DND-41 (cell line): ENCODE results near the gene TMEM184B.
"Not testable (repeated sequence)": the region's sequence is repeated elsewhere in the genome, so short reads cannot be mapped to it uniquely, and the experiment has no call there.

Source experiments
- ATAC-seq: fragments of 200-7000 bp; cut with Tn5 transposase; 3 replicates; pipeline ENCODE4 v1.9.1; 2021; ENCODE audit warnings: low read depth; ENCODE audit not compliant: insufficient read depth
- DNase-seq: peaks from one replicate; pipeline ENCODE4 v3.0.0-alpha.2; 2020
- H2AFZ ChIP-seq: 2 replicates; pipeline ENCODE4 v1.6.0; 2012; ENCODE audit warnings: low read depth, low read length
- H3K27ac ChIP-seq: 2 replicates; pipeline ENCODE4 v1.5.1; 2012; ENCODE audit warnings: low read length, inconsistent platforms
- H3K27me3 ChIP-seq: fragments of 200-600 bp; sonication (generic); 2 replicates; pipeline ENCODE4 v1.6.0; 2012; ENCODE audit warnings: low read length, mild to moderate bottlenecking, inconsistent platforms; ENCODE audit not compliant: insufficient read depth, poor library complexity
- H3K36me3 ChIP-seq: 2 replicates; pipeline ENCODE4 v1.5.1; 2012; ENCODE audit warnings: low read length, inconsistent platforms; ENCODE audit not compliant: insufficient read depth
- H3K4me1 ChIP-seq: 2 replicates; pipeline ENCODE4 v1.5.1; 2012; ENCODE audit warnings: mild to moderate bottlenecking, low read length; ENCODE audit not compliant: insufficient read depth
- H3K4me2 ChIP-seq: 2 replicates; pipeline ENCODE4 v1.6.0; 2012; ENCODE audit warnings: mild to moderate bottlenecking, moderate library complexity, low read length, inconsistent platforms; ENCODE audit not compliant: insufficient read depth
- H3K4me3 ChIP-seq, 2 experiments: fragments of 200-600 bp in 1 of 2; shearing (Covaris generic) in 1 of 2; 2 replicates each; pipeline ENCODE4 v1.5.1; 2012 to 2016; ENCODE audit warnings: inconsistent platforms in 2 of 2, low read length in 2 of 2, mild to moderate bottlenecking in 2 of 2, low read depth in 1 of 2, moderate library complexity in 1 of 2
- H3K79me2 ChIP-seq: 2 replicates; pipeline ENCODE4 v1.6.0; 2012; ENCODE audit warnings: low read length, inconsistent platforms; ENCODE audit not compliant: insufficient read depth
- H3K9ac ChIP-seq: 2 replicates; pipeline ENCODE4 v1.6.0; 2012; ENCODE audit warnings: low read depth, mild to moderate bottlenecking, inconsistent platforms, low read length, moderate library complexity
- H3K9me3 ChIP-seq: 2 replicates; pipeline ENCODE4 v1.5.1; 2012; ENCODE audit warnings: low read length, moderate library complexity, mild to moderate bottlenecking, inconsistent platforms; ENCODE audit not compliant: insufficient read depth, severe bottlenecking
- H4K20me1 ChIP-seq: 2 replicates; pipeline ENCODE4 v1.6.0; 2012; ENCODE audit warnings: low read length; ENCODE audit not compliant: insufficient read depth
- CTCF ChIP-seq: IDR thresholded peaks from 2 replicates; pipeline ENCODE4 v1.5.1; 2012; ENCODE audit warnings: borderline replicate concordance, low read length, moderate library complexity, mild to moderate bottlenecking; ENCODE audit not compliant: poor library complexity, severe bottlenecking; ENCODE audit errors: extremely low read depth
- EZH2 ChIP-seq: IDR thresholded peaks from 3 replicates; pipeline ENCODE4 v1.6.1; 2012; ENCODE audit warnings: borderline replicate concordance, low read depth, mild to moderate bottlenecking, moderate library complexity, low read length, inconsistent platforms; ENCODE audit not compliant: severe bottlenecking

TMEM184B gene

GRCh38 chr22:38236786-38237185 is 36.0 kb downstream of the TMEM184B start:
- no peaks in the 10 kb centered on the region; the same call in 1 of the 2 replicates for H4K20me1 ChIP-seq
- H3K9ac ChIP-seq: no peak overlapping the region
- DNase-seq (no peak), ATAC-seq (no peak)
- no peaks in the 10 kb centered on the region for H3K9me3 ChIP-seq
- no peaks in the 10 kb centered on the region for H3K27me3 ChIP-seq
- H3K79me2 ChIP-seq: no peaks in the 10 kb centered on the region
- H3K4me3 ChIP-seq: no peak overlapping the region
- H3K4me1 ChIP-seq: no peaks in the 10 kb centered on the region
- H2AFZ ChIP-seq: no peak overlapping the region
- no peak overlapping the region for H3K27ac ChIP-seq
- peaks cover 19% of the 10 kb centered on the region for H3K36me3 ChIP-seq
- H3K4me2 ChIP-seq: no peak overlapping the region
- TF ChIP-seq EZH2 (no peak), CTCF (no peak)

GRCh38 chr22:38235240-38235850 is 37.5 kb downstream of the TMEM184B start:
- no peak for DNase-seq
- Histone ChIP-seq H2AFZ (no peak overlapping the region), H3K36me3 (peaks cover 28% of the 10 kb centered on the region), H3K4me3 (no peak overlapping the region), H3K9me3 (no peaks in the 10 kb centered on the region), H3K4me2 (no peak overlapping the region), H4K20me1 (no peaks in the 10 kb centered on the region; the same call in 1 of the 2 replicates), H3K27me3 (no peaks in the 10 kb centered on the region), H3K9ac (no peak overlapping the region), H3K4me1 (no peaks in the 10 kb centered on the region), H3K27ac (no peak overlapping the region), H3K79me2 (no peaks in the 10 kb centered on the region)
- TF ChIP-seq CTCF: no peak
- no peak for TF ChIP-seq EZH2
- no peak for ATAC-seq

GRCh38 chr22:38233856-38234255 is 39.0 kb downstream of the TMEM184B start:
- H3K4me2 ChIP-seq, DNase-seq, H3K9ac ChIP-seq, H3K27ac ChIP-seq, H3K79me2 ChIP-seq, H3K4me3 ChIP-seq, H3K27me3 ChIP-seq, H3K9me3 ChIP-seq, ATAC-seq, H3K4me1 ChIP-seq, H2AFZ ChIP-seq, H4K20me1 ChIP-seq: not testable (repeated sequence)
- peaks cover 35% of the 10 kb centered on the region for H3K36me3 ChIP-seq

- no peak overlapping the region for H3K4me3 ChIP-seq
- H3K79me2 ChIP-seq: no peaks in the 10 kb centered on the region
- H2AFZ ChIP-seq: no peak overlapping the region
- H3K4me2 ChIP-seq: no peak overlapping the region
- no peaks in the 10 kb centered on the region for H4K20me1 ChIP-seq
- DNase-seq (no peak), ATAC-seq (no peak)
- H3K36me3 ChIP-seq: peaks cover 37% of the 10 kb centered on the region
- TF ChIP-seq CTCF (no peak), EZH2 (no peak)
- H3K27ac ChIP-seq: no peak overlapping the region
- H3K4me1 ChIP-seq: no peaks in the 10 kb centered on the region
- no peak overlapping the region for H3K9ac ChIP-seq
- H3K27me3 ChIP-seq: no peaks in the 10 kb centered on the region
- H3K9me3 ChIP-seq: no peaks in the 10 kb centered on the region
Observed at GRCh38 chr22:38233427-38233826, 39.4 kb downstream of the TMEM184B start.
